Activated CD8-positive, alpha-beta memory T cell treated with anti-CD3 and anti-CD28 coated beads, Interleukin-2, amount 50 U/mL, for 1 hour (primary cell): Measurements from ENCODE around the gene ZPR1.
"Not testable (repeated sequence)": the region's sequence is repeated elsewhere in the genome, so short reads cannot be mapped to it uniquely, and the experiment has no call there.

Source experiments
- DNase-seq: peaks from one replicate; pipeline ENCODE4 v3.0.0-alpha.2; 2020; ENCODE audit errors: extremely low read depth

The ZPR1 gene

DNA sequence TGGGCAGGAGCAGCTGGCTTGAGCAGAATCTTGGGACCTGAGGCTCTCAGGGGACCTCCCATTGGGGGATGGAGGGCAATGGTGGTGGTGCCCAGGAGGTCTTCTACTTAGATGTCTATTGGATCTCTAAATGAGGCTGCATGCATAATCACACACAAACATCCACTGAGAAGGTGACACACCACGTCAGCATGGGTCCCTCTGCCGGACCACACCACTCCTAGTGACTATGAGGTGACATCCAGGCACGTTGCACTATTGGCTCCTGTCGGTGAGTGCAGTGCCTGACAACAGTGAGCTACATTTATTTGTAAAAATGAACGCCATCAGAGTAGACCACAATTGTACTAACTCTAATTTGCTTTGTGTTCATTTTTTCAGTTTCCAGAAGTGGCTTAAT, 37.6 kb upstream of the ZPR1 start:
- no peak for DNase-seq

DNA sequence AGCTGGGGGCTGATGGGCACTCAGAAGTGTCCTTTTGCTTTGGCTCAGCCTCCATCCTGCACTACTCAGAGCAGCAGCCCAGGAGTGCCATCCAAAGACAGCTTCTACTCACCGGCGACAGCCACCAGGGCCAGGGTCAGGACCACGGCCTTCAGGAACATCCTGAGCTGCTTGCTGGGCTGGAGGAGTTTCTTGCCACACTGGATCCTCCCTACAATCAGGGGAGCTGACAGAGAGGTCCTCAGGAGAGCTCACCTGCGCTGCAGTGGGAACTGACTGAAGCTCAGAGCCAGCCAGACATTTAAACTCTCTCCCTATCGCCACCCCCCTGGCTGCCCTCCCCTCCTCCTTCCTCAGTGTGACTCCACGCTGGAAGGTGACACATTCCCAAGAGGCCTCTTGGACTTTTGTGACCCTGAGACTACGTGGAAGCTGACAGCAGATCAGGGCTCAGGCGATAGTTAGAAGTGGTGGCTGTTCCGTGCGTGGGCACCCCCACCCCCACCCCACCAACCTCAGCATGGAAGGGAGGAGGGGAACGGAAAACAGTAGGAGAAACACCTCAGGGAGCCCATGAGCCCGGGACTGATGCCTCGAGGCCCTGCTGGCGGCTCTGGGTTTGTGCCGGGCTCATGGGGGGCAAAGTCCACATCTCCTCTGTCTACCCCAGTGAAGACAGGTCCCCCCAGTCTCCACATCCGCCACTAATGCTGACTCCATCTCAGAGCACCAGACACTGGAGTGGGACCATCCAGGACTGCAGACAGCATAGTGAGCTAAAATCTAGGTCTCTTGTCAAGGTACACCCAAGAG, 35.4 kb upstream of the ZPR1 start, which contains the start of gene APOA4:
TSS of gene APOA4 (minus strand) at position 274 of the 813 bp plus-strand sequence. CDS start at position 161, 113 bp downstream.
- DNase-seq = no peak

DNA sequence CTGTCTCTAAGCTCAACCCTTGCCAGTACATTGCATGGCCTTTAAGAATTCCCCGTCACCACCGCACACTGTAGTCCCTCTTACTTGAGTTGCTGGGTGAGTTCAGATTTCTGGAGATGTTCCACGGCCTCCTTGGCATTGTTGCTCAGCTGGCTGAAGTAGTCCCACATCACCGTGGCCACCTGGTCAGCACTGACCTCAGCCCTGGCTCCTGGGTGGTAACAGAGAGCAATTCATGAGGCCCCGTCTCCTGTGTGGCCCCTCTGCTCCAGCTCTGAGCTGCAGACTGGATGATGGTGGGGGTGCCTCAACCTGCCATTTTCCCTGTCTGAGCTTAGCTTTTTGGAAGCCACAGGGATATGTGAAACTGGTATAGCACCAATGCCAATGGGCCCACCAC, 34.8 kb upstream of the ZPR1 start:
- no peak for DNase-seq

DNA sequence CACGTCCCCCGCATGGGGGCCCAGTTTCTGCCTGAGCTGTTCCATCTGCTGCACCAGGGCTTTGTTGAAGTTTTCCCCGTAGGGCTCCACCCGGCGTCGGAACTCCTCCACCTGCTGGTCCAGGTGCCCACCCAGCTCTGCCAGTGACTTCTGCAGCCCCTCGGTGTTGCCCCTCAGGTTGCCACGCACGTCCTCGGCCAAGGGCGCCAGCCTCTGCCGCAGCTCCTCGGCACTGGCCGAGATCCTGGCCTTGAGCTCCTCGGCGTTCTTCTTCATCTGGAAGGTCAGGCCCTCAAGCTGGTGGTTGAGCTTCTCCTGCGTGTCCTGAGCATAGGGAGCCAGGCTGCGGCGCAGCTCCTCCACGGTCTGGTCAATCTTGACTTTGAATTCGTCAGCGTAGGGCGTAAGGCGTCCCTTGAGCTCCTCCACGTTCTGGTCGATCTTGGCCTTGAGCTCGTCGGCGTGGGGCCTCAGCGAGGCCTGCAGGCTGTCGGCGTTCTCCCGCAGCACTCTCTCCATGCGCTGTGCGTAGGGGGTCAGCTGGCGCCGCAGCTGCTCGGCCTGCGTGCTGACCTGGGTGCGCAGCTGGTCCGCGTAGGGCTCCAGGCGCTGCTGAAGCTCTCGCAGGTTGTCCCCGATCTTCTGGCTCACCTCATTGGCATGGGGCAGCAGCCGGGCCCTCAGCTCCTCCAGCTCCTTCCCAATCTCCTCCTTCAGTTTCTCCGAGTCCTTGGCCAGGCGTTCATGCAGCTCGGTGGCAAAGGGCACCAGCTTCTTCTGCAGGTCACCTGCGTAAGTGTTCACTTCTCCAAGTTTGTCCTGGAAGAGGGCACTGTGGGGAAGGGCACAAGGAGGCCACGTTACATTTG, 33.5 kb upstream of the ZPR1 start:
- no peak for DNase-seq

DNA sequence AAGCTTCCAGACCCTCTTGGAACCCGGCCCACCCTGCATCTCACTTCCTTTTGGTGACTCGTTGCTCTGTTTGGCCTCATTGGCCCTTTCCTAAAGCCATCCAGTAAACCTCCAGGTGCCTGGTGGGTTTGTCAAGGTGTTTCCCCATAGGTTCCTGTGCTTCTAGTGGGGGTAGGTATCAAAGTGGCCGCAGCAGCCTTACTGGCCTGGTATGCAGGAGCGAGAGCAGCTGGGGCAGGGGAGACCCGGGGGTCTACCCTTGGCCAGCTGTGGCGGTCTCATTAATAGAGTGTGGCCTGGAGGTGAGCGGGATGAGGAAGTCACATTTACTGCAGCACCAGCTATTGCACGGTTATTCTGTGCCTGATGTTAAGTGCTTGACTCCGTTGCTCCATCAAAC, 31.2 kb upstream of the ZPR1 start:
- DNase-seq = no peak

DNA sequence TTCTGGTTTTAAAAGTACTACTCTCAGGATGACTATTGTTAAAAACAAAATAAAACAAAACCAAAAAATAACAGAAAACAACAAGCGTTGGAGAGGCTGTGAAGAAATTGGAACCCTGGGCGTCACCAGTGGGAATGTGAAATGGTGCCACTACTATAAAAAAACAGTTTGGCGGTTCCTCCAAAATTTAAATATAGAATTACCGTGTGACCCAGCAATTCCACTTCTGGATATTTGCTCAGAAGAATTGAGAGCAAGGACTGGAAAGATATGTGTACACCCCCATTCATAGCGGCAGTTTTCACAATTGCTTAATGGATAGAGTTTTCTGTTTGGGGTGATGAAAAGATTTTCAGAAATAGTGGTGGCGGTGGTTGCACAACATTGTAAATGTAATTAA, 26.7 kb upstream of the ZPR1 start:
- no peak for DNase-seq

DNA sequence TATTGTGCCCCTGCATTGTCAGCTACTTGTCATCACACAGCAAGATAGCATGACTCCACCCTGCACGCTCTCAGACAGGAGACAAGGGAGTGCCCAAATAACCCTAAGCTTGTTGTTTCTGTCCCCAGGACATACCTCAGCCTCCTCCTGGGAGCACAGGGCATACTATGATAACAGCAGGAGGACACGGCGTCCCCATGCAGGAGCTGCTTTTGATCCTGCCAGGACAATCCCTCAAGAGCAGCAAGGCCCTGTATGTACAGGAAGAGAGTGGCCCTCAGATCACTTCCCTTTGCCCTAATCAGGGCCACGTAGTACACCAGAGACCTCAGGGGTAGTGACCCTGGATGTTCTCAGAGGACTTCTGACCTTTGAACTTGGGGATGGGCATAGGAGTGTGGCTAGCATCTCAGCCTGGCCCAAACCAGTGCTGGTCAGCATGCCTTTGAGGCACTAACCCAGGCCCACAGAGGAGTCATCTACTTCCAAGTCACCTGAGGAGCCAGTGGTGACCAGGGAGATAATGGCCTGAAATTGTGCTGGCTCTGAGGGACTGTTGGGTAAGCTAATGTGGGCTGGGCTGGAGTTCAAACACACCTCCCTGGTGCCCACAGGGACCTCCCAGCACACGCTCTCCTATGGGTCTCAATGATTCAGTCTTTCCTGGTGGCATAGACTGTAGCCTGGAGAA, 26.1 kb upstream of the ZPR1 start:
- DNase-seq = no peak

DNA sequence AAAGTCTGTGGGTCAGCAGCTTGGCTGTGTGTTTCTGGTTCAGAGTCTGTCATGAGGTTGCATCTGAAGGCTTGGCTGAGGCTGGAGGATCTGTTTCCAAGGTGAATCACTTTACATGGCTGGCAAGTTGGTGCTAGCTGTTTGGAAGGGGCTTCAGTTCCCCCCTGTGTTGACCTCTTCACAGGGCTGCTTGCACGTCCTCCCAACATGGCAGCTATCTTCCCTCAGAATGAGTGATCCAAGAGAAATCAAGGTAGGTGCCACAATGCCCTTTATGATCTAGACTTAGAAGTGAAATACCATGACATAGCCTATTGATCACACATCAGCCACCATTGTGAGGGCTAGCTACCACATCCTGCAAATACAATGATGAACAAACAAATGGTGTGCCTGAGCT, 25.3 kb upstream of the ZPR1 start:
- DNase-seq = no peak

DNA sequence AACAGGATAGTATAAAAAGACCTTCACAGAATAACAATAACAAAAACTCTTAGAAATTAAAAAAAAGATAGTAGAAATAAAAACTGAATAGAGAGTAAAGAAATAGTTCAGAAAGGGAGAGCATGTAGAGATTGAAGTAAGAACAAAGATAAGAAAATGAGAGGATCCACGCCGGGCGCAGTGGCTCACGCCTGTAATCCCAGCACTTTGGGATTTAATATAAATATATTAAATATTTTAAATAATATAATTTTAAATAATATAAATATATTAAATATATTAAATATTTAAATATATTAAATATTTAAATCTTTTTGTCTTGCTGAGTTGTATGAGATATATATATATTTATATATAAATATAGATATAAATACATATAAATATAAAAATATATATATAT, 24.3 kb upstream of the ZPR1 start:
- DNase-seq = no peak

DNA sequence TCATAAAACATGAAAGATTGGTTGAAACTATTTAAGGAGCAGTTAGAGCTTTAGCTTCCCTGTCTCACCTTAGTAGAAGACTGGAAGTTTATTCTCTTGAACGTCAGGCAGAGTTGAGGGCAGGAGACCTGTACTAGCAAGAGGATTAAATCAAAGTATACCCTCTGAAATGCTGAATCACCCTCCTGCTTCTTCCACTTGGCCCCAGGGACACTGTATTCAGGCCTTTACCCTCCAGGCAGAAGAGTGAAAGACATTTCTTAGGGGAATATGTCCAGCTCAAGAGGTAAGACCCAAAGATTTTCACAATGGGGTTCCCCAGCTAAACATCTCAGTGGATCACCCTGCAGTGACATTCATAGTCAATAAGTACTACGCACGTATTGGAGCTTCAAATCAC, 23.4 kb upstream of the ZPR1 start:
- no peak for DNase-seq

DNA sequence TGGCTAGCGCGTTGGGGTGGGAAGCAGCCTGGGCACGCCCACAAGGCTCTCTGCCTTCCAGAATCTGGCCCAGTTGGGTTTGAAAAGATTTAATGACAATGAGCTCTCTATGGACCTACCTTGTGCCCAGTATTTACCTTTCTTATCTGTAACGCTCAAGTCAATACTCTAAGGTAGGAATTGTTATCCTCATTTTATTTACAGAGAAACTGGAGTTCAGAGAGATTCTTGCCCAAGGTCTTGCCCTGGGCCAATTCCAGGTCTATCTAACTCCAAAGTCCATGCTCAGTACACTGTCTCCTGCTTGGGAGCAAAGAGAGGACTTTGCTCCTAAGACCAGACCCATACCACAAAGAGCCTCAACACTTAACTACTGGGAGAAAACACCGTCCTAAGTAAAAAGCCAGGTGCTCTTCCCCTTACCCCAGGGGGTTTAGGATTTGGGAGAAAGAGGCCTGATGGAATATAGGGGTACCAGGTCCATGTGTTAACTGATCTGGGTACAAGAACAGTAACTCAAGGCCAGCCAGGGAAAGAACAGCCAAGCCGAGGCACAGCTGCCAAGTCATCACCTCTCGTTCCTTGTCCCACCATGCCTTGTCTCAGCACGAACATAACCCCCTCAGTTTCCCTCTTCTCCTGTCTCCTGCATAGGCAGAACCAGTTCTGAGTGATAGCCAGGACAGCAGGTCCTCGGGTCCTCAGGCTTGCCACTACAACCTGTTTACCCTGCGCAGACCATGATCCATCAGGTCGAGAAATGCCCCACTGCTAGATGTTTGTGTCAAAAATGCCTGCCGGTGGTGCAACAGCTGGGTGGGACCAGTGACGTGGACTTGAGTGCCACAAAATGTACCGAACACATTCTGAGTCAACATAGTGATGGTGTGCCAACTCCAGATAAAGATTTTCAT, 20.7 kb upstream of the ZPR1 start:
- DNase-seq = no peak

DNA sequence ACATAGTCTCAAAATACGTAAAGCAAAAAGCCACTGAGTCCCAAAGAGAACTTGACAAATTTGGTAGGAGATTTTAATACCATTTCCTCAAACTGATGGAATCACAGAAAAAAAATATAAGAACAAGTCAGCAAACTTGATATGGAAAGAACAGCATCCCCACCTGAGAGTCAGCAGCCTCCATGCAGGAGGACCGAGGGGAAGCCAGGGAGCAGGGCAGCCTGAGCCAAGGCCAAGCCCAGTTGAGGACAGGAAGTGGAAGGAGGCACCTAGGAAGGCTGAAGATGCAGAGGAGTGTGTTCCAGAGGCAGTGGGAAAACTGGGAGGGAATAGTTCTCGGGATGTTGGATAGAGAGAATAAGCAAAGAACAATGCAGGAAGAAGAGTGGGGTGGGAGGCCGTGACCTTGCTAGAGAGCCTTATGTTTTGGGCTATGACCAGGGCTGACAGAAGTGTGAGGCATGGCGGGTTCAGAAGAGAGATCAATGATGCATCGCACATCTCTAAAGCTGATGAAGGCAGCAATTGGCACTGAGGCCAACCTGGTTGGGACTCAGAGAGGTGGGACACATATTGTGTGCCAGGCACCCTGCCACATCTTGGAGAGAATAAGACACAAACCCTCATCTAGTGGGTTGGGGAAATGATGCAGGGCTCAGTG, 19.9 kb upstream of the ZPR1 start:
- no peak for DNase-seq

DNA sequence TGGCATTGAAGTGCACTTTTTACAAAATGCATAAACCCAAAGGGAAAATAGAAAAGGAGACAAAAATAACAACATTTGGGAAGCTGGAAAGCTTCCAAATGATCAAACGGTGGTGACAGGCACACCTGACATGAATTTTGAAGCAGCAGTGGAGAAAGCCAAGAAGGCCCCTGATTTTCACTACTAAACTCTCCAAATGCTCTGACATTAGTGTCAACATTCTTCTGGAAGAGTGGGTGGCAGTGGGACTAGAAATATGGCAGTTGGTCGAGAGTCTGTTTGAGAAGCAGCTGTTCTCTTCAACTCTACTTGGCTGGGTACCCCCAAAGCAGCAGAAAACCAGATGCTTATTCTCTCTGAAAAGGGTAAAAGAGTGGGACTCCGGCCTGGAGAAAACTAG, 16.2 kb upstream of the ZPR1 start:
- no peak for DNase-seq

DNA sequence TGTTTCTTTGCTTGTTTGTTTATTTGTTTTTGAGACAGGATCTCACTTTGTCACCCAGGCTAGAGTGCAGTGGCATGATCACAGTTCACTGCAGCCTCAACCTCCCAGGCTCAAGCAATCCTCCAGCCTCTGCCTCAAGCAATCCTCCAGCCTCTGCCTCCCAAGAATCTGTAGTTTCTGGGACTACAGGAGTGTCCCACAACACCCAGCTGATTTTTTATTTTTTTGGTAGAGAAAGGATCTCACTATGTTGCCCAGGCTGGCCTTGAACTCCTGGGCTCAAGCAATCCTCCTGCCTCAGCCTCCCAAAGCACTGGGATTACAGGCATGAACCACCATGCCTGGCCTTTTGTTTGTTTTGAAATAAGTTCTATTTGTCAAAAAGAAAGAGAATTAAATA, 13.8 kb upstream of the ZPR1 start:
- not testable (repeated sequence) for DNase-seq

DNA sequence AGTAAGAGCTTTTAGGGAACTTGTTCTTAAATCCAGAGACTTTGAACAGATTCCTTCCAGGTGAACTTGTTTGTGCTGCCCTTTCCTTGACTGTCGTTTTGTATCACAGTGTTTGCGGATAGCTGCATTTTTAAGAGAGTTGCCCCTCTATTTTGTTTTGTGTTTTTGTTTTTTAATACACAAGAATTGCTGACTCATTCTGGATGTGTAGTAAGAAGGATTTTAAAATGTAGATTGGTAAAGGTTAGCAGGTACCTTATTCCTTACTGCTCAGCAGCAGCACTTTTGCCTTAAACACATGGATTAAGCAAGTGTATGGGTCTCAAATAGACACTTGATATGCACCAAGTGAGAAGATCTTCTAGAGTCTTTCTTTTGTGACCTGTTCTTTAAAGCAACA, 12.8 kb upstream of the ZPR1 start:
- DNase-seq = no peak

DNA sequence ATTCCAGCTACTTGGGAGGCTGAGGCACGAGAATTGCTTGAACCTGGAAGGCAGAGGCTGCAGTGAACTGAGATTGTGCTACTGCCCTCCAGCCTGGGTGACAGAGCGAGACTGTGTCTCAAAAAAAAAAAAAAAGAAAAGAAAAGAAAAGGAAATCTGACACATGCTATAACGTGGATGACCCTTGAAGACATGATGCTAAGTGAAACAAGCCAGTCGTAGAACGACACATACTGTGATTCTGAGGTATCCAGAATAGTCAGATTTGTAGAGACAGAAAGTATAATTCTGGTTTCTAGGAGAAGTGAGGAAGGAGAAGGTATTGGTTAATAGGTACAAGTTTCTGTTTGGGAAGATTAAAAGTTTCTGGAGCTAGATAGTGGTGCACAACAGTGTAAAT, 10.5 kb upstream of the ZPR1 start:
- DNase-seq = no peak

DNA sequence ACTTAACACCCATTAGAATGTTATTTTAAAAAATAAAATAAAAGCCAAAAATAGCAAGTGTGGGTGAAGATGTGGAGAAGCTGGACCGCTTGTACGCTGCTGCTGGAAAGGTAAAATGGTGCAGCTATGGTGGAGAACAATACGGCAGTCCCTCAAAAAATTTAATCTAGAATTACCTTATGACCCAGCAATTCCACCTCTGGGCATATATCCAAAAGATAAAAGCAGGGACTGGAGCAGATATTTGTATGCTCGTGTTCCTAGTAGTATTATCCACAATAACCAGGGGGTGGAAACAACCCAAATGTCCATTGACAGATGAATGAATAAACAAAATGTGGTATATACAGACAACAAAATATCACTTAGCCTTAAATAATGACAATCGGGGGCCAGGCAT, 10.0 kb upstream of the ZPR1 start:
- DNase-seq = no peak

DNA sequence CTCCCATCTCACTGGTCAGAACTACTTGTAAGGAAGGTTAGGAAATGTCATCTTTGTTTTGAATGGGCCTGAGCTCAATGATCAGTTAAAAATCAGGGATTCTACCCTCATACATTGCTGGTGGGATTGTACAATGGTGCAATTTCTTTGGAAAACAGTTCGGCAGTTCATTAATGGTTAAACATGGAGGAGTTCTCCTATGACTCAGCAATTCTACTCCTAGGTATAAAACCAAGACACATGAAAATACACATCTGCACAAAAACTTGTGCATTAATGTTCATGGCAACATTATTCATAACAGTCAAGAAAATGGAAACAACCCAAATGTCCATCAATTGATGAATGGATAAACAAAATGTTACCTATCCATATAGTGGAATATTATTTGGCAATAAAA, 8.7 kb upstream of the ZPR1 start:
- DNase-seq = no peak

DNA sequence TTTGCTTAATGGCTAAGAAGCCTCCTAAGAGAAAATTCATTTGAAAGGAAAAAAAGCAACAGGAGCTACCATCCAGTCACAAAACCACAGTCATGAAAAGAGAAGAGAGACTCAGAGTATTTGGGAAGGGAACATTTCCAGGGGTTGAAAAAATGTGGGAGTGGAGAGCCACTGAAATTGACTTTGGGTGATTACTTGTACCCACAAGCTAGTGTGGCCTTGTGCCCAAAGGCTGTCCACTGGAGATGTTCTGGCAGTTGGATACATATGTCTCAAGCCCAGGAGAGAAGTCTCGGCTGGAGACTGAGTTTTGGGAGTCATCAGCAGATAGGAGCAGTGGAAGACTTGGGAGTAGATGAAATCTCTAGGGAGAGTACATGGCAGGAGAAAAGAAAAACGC, 7.0 kb upstream of the ZPR1 start:
- no peak for DNase-seq

DNA sequence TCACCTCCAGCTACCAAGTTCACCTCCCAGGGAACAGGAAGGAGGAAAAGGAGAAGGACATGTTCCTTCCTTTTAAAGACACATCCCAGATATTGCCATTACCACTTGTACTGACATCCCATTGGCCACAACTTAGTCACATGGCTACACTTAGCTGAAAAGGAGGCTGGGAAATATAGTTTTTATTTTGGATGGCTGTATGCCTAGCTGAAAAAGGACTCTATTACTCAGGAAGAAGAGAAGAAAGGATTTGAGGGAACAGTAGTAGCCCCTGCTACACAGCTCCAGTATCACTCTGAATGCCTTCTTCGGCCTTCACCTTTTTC, 5.9 kb upstream of the ZPR1 start:
- no peak for DNase-seq
